PC-9 (cell line): ENCODE results near the gene SARS1.

Experiments used
- CTCF ChIP-seq: fragments of 200-600 bp; sonication (generic); conservative IDR thresholded peaks from 2 replicates; pipeline ENCODE4 v1.6.1; 2017; ENCODE audit warnings: mixed run types, antibody characterized with exemption, mild to moderate bottlenecking, moderate library complexity
- EZH2 ChIP-seq: fragments of 200-600 bp; sonication (generic); IDR thresholded peaks from 2 replicates; pipeline ENCODE4 v1.8.0; 2017; ENCODE audit warnings: antibody characterized with exemption, low read depth

GRCh38 chr1:109254621-109255096 lies 40.9 kb downstream of the SARS1 start:
- TF ChIP-seq CTCF (no peak), EZH2 (no peak)
